GM23338 (cell line): ENCODE results near the gene CNNM4. TPM values are rescaled to one million over a fixed set of nuclear protein-coding genes. Genes with fewer than 3 reads are reported as not detected.
A peak's percentile ranks its signal among the peaks of the same experiment; 100 is the strongest.

Experiments used
- ATAC-seq: fragments of 200-7000 bp; cut with Tn5 transposase; 3 replicates; pipeline ENCODE4 v1.9.1; 2020
- DNase-seq: peaks from one replicate; pipeline ENCODE4 v3.0.0-alpha.2; 2015; ENCODE audit warnings: low spot score
- H2AFZ ChIP-seq: fragments of 200-600 bp; sonication (generic); 2 replicates; pipeline ENCODE4 v1.8.0; 2016; ENCODE audit warnings: antibody characterized with exemption, mild to moderate bottlenecking, moderate library complexity
- H3F3A ChIP-seq: fragments of 200-600 bp; sonication (generic); replicated peaks from 2 replicates; pipeline ENCODE4 v1.8.0; 2017; ENCODE audit warnings: antibody characterized with exemption, mixed run types, low read depth
- H3K27ac ChIP-seq: fragments of 200-600 bp; sonication (generic); 2 replicates; pipeline ENCODE4 v1.6.1; 2016; ENCODE audit warnings: low read depth
- H3K27me3 ChIP-seq: fragments of 200-600 bp; sonication (generic); 2 replicates; pipeline ENCODE4 v1.8.0; 2016; ENCODE audit warnings: mild to moderate bottlenecking, mixed run types, moderate library complexity; ENCODE audit not compliant: insufficient read depth
- H3K36me3 ChIP-seq: fragments of 200-600 bp; sonication (generic); 2 replicates; pipeline ENCODE4 v1.8.0; 2016; ENCODE audit warnings: mild to moderate bottlenecking; ENCODE audit not compliant: insufficient read depth
- H3K4me1 ChIP-seq: fragments of 200-600 bp; sonication (generic); 2 replicates; pipeline ENCODE4 v1.8.0; 2016; ENCODE audit warnings: mild to moderate bottlenecking, moderate library complexity; ENCODE audit not compliant: insufficient read depth
- H3K4me2 ChIP-seq: fragments of 200-600 bp; sonication (generic); 2 replicates; pipeline ENCODE4 v1.7.1; 2017; ENCODE audit warnings: mixed run types
- H3K4me3 ChIP-seq: fragments of 200-600 bp; sonication (generic); 2 replicates; pipeline ENCODE4 v1.6.1; 2016; ENCODE audit warnings: mixed run types
- H3K79me2 ChIP-seq: fragments of 200-600 bp; sonication (generic); replicated peaks from 2 replicates; pipeline ENCODE4 v1.8.0; 2017; ENCODE audit warnings: mild to moderate bottlenecking; ENCODE audit not compliant: insufficient read depth
- H3K9me2 ChIP-seq: fragments of 200-600 bp; sonication (generic); 2 replicates; pipeline ENCODE4 v1.8.0; 2017; ENCODE audit not compliant: insufficient read depth
- H4K20me1 ChIP-seq: fragments of 200-600 bp; sonication (generic); replicated peaks from 2 replicates; pipeline ENCODE4 v1.8.0; 2017; ENCODE audit warnings: mild to moderate bottlenecking; ENCODE audit not compliant: insufficient read depth
- H3K27ac Mint-ChIP-seq: 2 replicates; pipeline ENCODE4 v1.8.0; 2020; ENCODE audit warnings: inconsistent platforms, mild to moderate bottlenecking, moderate library complexity, mixed read lengths
- H3K27me3 Mint-ChIP-seq: 3 replicates; pipeline ENCODE4 v1.8.0; 2022; ENCODE audit warnings: low read depth, mild to moderate bottlenecking, moderate library complexity, mixed read lengths, inconsistent platforms; ENCODE audit not compliant: insufficient read depth, poor library complexity
- H3K36me3 Mint-ChIP-seq: 3 replicates; pipeline ENCODE4 v1.8.0; 2021; ENCODE audit warnings: low read depth, mild to moderate bottlenecking, inconsistent platforms, moderate library complexity, mixed read lengths
- H3K4me1 Mint-ChIP-seq: 3 replicates; pipeline ENCODE4 v1.8.0; 2020; ENCODE audit warnings: mild to moderate bottlenecking, inconsistent platforms, mixed read lengths
- H3K4me3 Mint-ChIP-seq: 3 replicates; pipeline ENCODE4 v1.8.0; 2021; ENCODE audit warnings: moderate library complexity, mild to moderate bottlenecking, inconsistent platforms, mixed read lengths
- H3K9me3 Mint-ChIP-seq: 3 replicates; pipeline ENCODE4 v1.8.0; 2020; ENCODE audit warnings: moderate library complexity, mild to moderate bottlenecking, inconsistent platforms, mixed read lengths
- CREB1 ChIP-seq: fragments of 250-450 bp; sonication (Bioruptor Pico); IDR thresholded peaks from 2 replicates; pipeline ENCODE4 v1.5.0; 2020; ENCODE audit warnings: low read depth, mild to moderate bottlenecking, moderate library complexity
- JUNB ChIP-seq: IDR thresholded peaks from one replicate; pipeline ENCODE4 v1.6.1; 2016; ENCODE audit warnings: antibody characterized with exemption; ENCODE audit not compliant: unreplicated experiment
- NANOG ChIP-seq: IDR thresholded peaks from 2 replicates; pipeline ENCODE4 v1.6.1; 2016; ENCODE audit warnings: antibody characterized with exemption, borderline replicate concordance
- ZNF462 ChIP-seq: fragments of 250-450 bp; sonication (Bioruptor Pico); IDR thresholded peaks from 2 replicates; pipeline ENCODE4 v1.5.0; 2020; ENCODE audit warnings: mild to moderate bottlenecking, moderate library complexity
- polyA plus RNA-seq: library from polyadenylated mRNA; unstranded; fragments of >200 nt; fragmentation: Nextera tagmentation; extraction: Ambion mirVana; gene quantifications from 2 replicates; pipeline ENCODE4 v1.2.1, GENCODE V29; 2016
- total RNA-seq: library from RNA; depleted of rRNA; stranded (reverse); fragments of >200 nt; shearing (Covaris generic); gene quantifications from 2 replicates; pipeline ENCODE4 v1.2.3, GENCODE V29; 2014
- TF ChIP-seq, protein P1 (sequence below): IDR thresholded peaks from 2 replicates; pipeline ENCODE4 v1.6.1; 2016; ENCODE audit warnings: antibody characterized with exemption

CNNM4 gene
- total and polyA plus RNA-seq, 2 experiments from 2014 or later: 2.9 to 12.9 TPM

- TF ChIP-seq ZNF462 (CRISPR knock-in tag) (no peak), CREB1 (CRISPR knock-in tag) (no peak)
- TF ChIP-seq, protein P1, sequence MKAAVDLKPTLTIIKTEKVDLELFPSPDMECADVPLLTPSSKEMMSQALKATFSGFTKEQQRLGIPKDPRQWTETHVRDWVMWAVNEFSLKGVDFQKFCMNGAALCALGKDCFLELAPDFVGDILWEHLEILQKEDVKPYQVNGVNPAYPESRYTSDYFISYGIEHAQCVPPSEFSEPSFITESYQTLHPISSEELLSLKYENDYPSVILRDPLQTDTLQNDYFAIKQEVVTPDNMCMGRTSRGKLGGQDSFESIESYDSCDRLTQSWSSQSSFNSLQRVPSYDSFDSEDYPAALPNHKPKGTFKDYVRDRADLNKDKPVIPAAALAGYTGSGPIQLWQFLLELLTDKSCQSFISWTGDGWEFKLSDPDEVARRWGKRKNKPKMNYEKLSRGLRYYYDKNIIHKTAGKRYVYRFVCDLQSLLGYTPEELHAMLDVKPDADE: no peak
These were observed 77.9 kb downstream of the CNNM4 start (continued) for GRCh38 chr2:96838345-96839292.

GRCh38 chr2:96839293-96839874 is 78.7 kb downstream of the CNNM4 start:
- peak overlapping the region; percentile 51; the same call in 1 of the 2 replicates for H3K4me2 ChIP-seq
- peak; percentile 74 for ATAC-seq
- TF ChIP-seq JUNB (no peak), NANOG (no peak), ZNF462 (CRISPR knock-in tag) (no peak)

More at GRCh38 chr2:96839293-96839874, 78.7 kb downstream of the CNNM4 start:
- Histone ChIP-seq H3K79me2 (no peaks in the 10 kb centered on the region), H3K9me2 (no peaks in the 10 kb centered on the region), H4K20me1 (0 out of 2 replicates have a peak, but pooled peaks cover 3% of the 10 kb centered on the region), H2AFZ (no peak overlapping the region), H3K36me3 (peaks cover 8% of the 10 kb centered on the region; the same call in 1 of the 2 replicates), H3F3A (no peaks in the 10 kb centered on the region), H3K27me3 (no peaks in the 10 kb centered on the region), H3K27ac (no peak overlapping the region), H3K4me1 (0 out of 2 replicates have a peak, but pooled peaks cover 6% of the 10 kb centered on the region), H3K4me3 (no peak overlapping the region)
- no peaks in the 10 kb centered on the region; the same call in 2 of the 3 replicates for H3K9me3 Mint-ChIP-seq
- peak; percentile 80 for DNase-seq
- peaks cover 22% of the 10 kb centered on the region for H3K36me3 Mint-ChIP-seq
- no peak overlapping the region for H3K27ac Mint-ChIP-seq
- H3K27me3 Mint-ChIP-seq: peaks cover 15% of the 10 kb centered on the region
- H3K4me3 Mint-ChIP-seq: no peak overlapping the region
- peaks cover 3% of the 10 kb centered on the region; the same call in 2 of the 3 replicates for H3K4me1 Mint-ChIP-seq
